ENCODE measurements around the gene TLE4. TPM values are rescaled to one million over a fixed set of nuclear protein-coding genes. Genes with fewer than 3 reads are reported as not detected.

The TLE4 gene
- total RNA-seq, 1 donor from 2014 or later, result 10.3 TPM

DNA sequence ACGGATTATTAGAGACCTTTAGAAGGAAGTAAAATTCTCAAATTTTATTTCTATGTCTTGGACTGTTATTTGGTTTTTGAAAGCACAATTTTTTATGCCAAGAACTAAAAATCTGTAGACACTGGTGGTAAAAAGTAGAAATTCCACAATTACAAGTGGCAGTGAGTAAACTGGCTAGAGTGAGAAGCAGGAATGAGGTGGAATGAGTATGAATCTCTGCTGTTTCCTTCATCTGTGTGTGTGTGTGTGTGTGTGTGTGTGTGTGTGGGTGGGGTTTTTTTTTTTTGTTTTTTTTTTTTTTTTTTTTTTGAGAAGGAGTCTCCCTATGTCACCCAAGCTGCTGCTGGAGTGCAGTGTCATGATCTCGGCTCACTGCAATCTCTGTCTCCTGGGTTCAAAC, 94.2 kb downstream of the TLE4 start:
- intact Hi-C loops (cut with micrococcal nuclease), result no loop called here
- Histone ChIP-seq H3K27me3 (ENCODE audit: low read depth) (no peaks in the 10 kb centered on the region), H3K4me1 (peaks cover 60% of the 10 kb centered on the region), H3K36me3 (peaks cover under 1% of the 10 kb centered on the region), H3K9me3 (replicated peaks) (no peaks in the 10 kb centered on the region), H3K4me3 (no peak overlapping the region), H3K27ac (replicated peaks) (no peak overlapping the region)
- TF ChIP-seq, protein P1, sequence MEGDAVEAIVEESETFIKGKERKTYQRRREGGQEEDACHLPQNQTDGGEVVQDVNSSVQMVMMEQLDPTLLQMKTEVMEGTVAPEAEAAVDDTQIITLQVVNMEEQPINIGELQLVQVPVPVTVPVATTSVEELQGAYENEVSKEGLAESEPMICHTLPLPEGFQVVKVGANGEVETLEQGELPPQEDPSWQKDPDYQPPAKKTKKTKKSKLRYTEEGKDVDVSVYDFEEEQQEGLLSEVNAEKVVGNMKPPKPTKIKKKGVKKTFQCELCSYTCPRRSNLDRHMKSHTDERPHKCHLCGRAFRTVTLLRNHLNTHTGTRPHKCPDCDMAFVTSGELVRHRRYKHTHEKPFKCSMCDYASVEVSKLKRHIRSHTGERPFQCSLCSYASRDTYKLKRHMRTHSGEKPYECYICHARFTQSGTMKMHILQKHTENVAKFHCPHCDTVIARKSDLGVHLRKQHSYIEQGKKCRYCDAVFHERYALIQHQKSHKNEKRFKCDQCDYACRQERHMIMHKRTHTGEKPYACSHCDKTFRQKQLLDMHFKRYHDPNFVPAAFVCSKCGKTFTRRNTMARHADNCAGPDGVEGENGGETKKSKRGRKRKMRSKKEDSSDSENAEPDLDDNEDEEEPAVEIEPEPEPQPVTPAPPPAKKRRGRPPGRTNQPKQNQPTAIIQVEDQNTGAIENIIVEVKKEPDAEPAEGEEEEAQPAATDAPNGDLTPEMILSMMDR (IDR thresholded peaks at IDR 0.05; ENCODE audit: borderline replicate concordance), result no peak
- DNase-seq, result no peak

DNA sequence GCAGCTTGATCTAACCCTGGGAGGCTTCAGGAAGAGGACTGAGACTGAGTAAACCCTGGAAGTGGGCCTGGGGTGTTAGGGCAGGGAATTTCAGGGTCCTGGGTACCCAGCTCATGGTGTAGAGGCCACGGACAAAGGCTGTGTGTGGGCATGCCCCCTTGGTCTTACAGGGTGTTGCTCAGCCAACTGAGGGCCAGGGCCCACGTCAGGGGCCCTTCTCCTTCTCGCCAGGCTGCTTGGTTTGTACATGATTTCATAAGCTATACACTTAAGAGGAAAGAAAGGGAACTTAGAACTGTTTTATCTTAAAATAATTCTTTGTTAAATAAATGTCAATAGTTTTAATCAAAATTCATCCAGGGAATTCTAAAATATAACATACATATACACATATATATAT, 95.4 kb downstream of the TLE4 start:
- Histone ChIP-seq H3K4me3 (no peak overlapping the region), H3K36me3 (peaks cover 5% of the 10 kb centered on the region), H3K4me1 (peaks cover 54% of the 10 kb centered on the region), H3K27ac (replicated peaks) (no peak overlapping the region), H3K9me3 (replicated peaks) (no peaks in the 10 kb centered on the region), H3K27me3 (ENCODE audit: low read depth) (no peaks in the 10 kb centered on the region)
- TF ChIP-seq, protein P1 (IDR thresholded peaks at IDR 0.05; ENCODE audit: borderline replicate concordance), result no peak
- intact Hi-C loops (cut with micrococcal nuclease), result no loop called here
- DNase-seq, result no peak

- intact Hi-C loops (cut with micrococcal nuclease), result no loop called here
- peaks cover 46% of the 10 kb centered on the region for H3K4me1 ChIP-seq
- H3K27me3 ChIP-seq (ENCODE audit: low read depth), result no peaks in the 10 kb centered on the region
- H3K4me3 ChIP-seq, result no peak overlapping the region
- no peak overlapping the region for H3K27ac ChIP-seq (replicated peaks)
- DNase-seq, result no peak
- TF ChIP-seq, protein P1 (IDR thresholded peaks at IDR 0.05; ENCODE audit: borderline replicate concordance), result no peak
- no peaks in the 10 kb centered on the region for H3K9me3 ChIP-seq (replicated peaks)
- peaks cover 5% of the 10 kb centered on the region for H3K36me3 ChIP-seq
Observed at GRCh38 chr9:79667817-79668436, 96.2 kb downstream of the TLE4 start.

DNA sequence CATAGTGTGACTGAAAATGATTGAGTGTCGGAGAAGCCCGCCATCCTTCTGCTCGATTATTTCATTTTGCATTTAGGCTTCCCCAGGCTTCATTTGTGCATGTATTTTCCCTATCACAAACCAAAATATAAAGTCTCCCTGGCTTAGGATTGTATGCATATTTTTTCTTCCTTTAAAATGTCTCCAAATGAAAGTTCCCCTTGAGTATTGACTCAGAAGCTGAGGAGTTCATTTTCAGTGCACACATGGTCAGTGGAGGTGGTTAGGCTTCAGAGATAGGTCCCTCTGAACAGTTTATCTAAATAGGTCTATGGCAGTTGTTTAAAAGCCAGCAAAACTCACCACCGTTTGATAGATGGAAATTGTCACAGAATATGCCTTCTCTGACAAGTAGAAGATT, 97.2 kb downstream of the TLE4 start:
- H3K27me3 ChIP-seq (ENCODE audit: low read depth), result no peaks in the 10 kb centered on the region
- no peaks in the 10 kb centered on the region for H3K9me3 ChIP-seq (replicated peaks)
- DNase-seq, result no peak
- H3K4me3 ChIP-seq, result no peak overlapping the region
- intact Hi-C loops (cut with micrococcal nuclease), result no loop called here
- H3K36me3 ChIP-seq, result peaks cover 5% of the 10 kb centered on the region
- TF ChIP-seq, protein P1 (IDR thresholded peaks at IDR 0.05; ENCODE audit: borderline replicate concordance), result no peak
- no peak overlapping the region for H3K27ac ChIP-seq (replicated peaks)
- peaks cover 37% of the 10 kb centered on the region for H3K4me1 ChIP-seq

GRCh38 chr9:79670269-79670961, 98.7 kb downstream of the TLE4 start:
- no peak for DNase-seq
- intact Hi-C loops (cut with micrococcal nuclease), result no loop called here
- Histone ChIP-seq H3K4me1 (peaks cover 24% of the 10 kb centered on the region), H3K9me3 (replicated peaks) (no peaks in the 10 kb centered on the region), H3K27ac (replicated peaks) (no peak overlapping the region), H3K4me3 (no peak overlapping the region), H3K36me3 (peaks cover 5% of the 10 kb centered on the region), H3K27me3 (ENCODE audit: low read depth) (no peaks in the 10 kb centered on the region)
- TF ChIP-seq, protein P1 (IDR thresholded peaks at IDR 0.05; ENCODE audit: borderline replicate concordance), result no peak

All from left ventricle myocardium inferior (tissue), 1 donor.